ENCODE results near the gene ANXA5.

DNA sequence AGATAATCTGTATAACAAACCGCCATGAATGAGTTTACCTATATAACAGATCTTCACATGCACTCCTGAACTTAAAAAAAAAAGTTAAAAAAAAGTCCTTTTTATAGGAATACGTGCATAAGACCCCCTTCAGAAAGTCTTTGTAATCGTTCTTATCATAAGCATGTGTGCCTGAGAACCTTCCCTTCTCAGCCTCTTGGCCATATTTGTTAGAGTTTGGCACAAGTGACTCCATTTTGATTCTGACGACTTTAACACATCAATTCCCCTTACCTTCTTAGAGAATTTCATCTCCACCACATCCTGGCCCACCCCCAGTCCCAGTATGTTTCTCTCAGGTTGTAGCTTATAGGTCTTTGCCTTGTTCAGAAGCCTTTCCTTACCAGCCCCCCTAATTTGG is 16.0 kb upstream of the ANXA5 start:
- TF ChIP-seq, protein P1, sequence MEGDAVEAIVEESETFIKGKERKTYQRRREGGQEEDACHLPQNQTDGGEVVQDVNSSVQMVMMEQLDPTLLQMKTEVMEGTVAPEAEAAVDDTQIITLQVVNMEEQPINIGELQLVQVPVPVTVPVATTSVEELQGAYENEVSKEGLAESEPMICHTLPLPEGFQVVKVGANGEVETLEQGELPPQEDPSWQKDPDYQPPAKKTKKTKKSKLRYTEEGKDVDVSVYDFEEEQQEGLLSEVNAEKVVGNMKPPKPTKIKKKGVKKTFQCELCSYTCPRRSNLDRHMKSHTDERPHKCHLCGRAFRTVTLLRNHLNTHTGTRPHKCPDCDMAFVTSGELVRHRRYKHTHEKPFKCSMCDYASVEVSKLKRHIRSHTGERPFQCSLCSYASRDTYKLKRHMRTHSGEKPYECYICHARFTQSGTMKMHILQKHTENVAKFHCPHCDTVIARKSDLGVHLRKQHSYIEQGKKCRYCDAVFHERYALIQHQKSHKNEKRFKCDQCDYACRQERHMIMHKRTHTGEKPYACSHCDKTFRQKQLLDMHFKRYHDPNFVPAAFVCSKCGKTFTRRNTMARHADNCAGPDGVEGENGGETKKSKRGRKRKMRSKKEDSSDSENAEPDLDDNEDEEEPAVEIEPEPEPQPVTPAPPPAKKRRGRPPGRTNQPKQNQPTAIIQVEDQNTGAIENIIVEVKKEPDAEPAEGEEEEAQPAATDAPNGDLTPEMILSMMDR (IDR thresholded peaks at IDR 0.05; ENCODE audit: low read length) = no peak
- no peak for TF ChIP-seq EZH2 (IDR thresholded peaks at IDR 0.05; ENCODE audit: borderline replicate concordance, low read length)

Data from OCI-LY1 (cell line).